ENCODE measurements around the gene UCHL3.
"Not testable (repeated sequence)": the region's sequence is repeated elsewhere in the genome, so short reads cannot be mapped to it uniquely, and the experiment has no call there.

The UCHL3 gene

GRCh38 chr13:75549262-75550158 lies at the start of gene UCHL3:
UCHL3 (plus strand) TSS chr13:75549791; CDS start chr13:75549821, 30 bp downstream.
- DNase-seq, result peak; percentile 98

- no peak for DNase-seq
Observed at GRCh38 chr13:75505327-75505726, 44.3 kb upstream of the UCHL3 start.

- DNase-seq, result no peak
Observed at GRCh38 chr13:75506018-75506417, 43.6 kb upstream of the UCHL3 start.

GRCh38 chr13:75507027-75508001 lies 42.3 kb upstream of the UCHL3 start:
- no peak for DNase-seq

DNA sequence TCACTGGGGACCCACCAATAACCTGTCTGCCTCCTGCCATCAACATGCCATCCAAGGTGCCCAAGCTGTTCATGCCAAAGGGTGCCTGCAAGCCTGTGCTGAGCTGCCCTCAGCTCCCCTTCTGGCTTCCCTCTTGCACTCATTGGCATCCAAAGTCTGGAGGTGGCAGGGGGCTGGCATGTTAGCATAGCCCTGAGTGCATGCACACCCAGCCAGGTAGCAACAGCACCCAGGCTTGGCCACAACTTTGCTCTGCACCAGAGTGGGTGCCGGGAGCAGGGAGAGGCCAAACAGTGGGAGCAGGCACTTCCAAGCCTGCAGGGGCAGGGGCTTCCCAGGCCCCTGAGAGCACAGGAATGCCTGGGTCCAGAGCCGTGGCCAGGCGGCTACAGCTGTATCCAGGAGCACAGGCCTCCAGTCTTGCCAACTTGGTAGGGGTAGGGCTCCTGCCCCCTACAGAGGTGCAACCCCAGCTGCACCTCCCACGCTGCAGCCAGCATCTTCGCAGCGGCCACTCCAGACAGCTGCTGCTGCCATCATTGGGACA lies 41.5 kb upstream of the UCHL3 start:
- DNase-seq, result no peak

- DNase-seq, result no peak
Observed at GRCh38 chr13:75511051-75511625, 38.5 kb upstream of the UCHL3 start.

DNA sequence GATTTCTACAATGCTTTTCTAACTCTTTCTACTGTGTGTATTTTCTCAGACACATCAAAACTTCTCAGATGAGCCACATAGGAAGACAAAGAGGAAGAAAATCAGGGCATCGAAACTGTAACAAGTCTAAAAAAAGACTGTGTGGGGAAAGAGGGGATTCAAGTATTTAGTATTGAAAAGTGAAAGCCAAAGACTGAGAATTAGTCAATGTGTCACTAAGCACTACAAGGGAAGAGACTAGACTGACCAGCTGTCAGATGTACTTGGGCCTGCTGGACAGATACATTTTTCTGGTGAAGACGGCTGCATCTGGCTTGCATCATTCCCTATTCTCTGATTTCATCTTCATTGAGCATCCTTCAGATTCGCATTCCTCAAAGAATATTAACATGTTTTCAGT lies 37.3 kb upstream of the UCHL3 start:
- no peak for DNase-seq

DNA sequence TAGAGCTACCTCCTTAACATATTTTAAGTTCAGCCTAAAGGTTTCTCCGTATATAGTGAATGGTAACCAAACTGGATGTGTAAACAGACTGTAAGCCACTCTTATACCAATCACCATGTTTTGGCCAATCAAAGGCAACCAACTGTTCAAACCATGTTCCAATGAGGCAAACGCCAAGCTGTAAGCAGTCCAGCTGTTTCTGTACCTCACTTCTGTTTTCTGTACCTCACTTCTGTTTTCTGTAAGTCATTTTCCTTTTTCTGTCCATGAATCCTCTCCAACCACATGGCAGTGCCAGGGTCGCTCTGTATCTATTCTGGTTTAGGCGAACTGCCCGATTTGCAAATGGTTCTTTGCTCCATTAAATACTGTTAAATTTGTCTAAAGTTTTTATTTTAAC lies 36.3 kb upstream of the UCHL3 start:
- DNase-seq, result no peak

DNA sequence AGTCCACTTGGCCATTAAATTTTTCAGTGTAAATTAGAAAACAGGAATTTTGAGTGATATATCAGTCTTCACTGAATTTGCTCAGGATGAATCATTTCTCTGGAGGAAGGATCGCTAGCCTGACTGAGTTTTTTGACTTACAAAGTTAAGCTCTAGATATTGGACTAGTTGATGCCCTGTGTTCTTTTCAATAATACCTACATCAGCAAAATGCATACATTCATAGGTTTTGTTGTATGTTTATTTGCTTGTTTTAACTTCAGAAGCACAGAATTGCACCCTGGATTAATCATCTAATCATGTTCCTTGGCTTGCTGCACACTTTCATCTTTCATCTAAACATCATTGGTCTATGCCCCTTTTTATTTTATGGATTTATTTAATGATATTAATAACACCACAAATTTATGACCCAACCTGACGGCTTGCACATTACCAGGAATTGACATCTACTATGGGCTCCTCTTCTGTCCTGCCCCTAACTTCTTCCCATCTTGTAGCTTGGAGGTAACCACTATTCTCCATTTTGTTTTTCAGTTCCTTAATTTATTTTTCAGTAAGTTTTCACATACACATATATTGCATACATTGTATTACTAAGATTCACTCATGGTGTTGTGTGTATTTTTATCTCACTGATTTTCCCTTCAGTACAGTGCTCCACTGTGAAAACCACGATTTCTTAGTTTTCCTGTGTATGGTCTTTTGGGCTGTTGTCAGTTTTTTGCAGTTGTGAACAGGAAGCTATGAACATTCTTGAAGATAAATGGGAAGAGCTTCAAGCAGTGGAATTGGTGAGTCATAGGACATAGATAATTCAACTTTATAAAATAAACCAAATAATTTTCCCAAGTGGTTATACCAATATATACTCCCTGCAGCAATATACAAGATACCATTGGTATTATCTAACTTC lies 35.3 kb upstream of the UCHL3 start:
- no peak for DNase-seq

DNA sequence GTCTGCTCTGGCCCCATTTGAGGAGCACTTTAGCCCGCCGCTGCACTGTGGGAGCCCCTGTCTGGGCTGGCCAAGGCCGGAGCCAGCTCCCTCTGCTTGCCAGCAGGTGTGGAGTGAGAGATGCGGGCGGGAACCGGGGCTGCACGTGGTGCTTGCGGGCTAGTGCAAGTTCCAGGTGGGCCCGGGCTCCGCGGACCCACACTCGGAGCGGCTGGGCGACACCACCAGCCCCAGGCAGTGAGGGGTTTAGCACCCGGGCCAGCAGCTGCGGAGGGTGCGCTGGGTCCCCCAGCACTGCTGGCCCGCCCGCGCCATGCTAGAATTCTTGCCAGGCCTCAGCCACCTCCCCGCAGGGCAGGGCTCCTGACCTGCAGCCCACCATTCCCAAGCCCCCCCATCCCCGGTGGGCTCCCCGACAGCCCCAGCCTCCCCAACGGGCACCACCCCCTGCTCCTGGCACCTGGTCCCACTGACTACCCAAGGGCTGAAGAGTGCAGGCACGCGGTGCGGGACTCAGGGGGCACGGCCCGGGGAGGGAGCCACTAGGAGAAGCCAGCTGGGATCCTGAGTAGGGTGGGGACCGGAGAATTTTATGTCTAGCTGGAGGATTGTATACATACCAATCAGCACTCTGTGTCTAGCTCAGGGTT lies 31.0 kb upstream of the UCHL3 start:
- no peak for DNase-seq

GRCh38 chr13:75521956-75522355 lies 27.6 kb upstream of the UCHL3 start:
- no peak for DNase-seq

GRCh38 chr13:75530549-75530961 lies 19.0 kb upstream of the UCHL3 start:
- no peak for DNase-seq

- no peak for DNase-seq
Observed at GRCh38 chr13:75533861-75534260, 15.7 kb upstream of the UCHL3 start.

DNA sequence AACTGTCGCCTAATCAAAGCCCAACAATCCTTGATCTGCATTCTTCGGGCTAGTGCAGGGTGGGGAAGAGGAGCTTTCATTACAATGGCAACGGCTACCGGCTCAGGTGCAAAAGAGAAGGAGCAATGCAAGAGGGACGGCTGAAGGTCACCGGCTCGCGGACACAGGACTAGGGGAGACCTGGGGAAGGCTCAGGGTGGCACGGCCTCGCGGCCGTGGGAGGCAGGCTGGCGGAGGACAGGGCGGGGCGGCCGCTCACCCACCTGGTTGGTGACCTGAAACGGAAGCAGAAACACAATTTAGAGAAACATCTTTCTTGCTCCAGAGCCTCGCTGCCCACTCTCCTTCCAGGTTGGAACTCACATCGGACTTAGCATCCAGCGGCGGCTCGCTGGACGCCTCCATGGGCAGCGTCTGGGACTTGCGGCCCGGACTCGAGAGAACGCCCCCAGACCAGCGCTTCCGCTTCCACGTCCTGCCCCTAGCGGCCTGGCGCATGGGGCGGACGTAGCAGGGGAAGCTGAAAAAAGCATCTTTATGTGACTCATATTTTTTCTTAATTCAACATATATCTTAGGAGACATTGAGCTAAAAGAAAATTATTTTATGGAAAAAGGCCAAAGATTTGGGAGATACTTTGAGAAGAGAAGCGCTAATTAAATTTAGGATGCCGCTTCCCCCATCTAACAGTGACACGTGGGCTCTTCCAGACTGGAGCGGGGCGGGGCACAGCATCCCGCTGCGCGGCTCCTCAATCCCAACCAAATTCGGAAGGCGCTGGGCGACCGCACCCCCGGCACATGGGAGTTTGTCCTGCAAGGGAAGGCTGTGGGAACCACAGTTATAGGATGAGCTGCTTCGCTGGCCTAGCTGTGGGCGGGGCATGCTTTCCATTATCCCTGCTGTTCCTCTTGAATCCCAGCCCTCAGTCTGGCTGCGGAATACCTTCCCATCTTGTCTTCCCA lies 11.9 kb upstream of the UCHL3 start, which contains the start of gene COMMD6:
Gene COMMD6, minus strand, starts transcription at position 441 of the 965 bp plus-strand sequence. Its CDS starts 36 bp downstream, at position 405.
- peak; percentile 73 for DNase-seq

GRCh38 chr13:75541287-75541686 lies 8.3 kb upstream of the UCHL3 start:
- no peak for DNase-seq

DNA sequence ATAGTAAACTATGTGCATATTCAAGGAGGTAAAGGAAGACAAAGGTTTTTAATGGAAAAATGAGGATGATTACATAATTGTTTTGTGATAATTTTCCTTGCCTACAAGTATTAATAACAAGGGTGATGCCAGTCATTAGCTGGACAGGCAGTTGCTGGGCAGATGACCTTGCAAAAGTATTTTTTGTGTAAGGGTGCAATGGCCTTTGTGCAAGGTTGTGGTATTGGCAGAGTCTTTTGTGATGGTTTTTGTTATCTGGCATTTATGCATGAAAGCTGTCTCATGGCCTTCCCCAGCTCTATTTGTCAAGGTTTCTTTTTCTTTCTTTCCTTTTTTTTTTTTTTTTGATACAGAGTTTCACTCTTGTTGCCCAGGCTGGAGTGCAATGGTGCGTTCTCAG lies 7.6 kb upstream of the UCHL3 start:
- DNase-seq, result no peak

DNA sequence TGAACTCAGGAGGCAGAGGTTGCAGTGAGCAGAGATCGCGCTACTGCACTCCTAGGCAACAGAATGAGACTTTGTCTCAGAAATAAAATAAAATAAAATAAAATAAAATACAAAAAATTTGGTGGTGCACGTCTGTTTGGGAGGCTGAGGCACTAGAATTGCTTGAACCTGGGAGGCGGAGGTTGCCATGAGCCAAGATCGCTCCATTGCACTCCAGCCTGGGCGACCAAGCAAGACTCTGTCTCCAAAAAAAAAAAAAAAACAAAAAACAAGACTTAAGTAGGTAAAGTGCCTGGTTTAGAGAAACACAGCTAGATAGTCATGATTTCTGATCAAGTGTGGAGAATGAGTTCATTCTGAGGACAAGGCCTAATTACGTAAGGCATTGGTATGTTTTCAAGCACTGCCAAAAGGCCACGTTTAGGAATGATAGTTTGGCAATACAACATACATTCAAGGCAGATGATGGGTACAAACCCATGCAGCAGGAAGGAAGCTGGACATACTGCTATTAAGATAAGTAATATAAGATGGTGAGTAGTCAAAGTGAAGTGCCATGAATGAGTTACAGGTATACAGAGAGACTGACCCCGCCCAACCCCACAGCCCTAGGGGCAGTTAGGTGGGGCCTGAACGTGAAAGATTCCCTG lies 4.8 kb upstream of the UCHL3 start:
- no peak for DNase-seq

- not testable (repeated sequence) for DNase-seq
Observed at GRCh38 chr13:75545386-75545785, 4.2 kb upstream of the UCHL3 start.

GRCh38 chr13:75547917-75548316 lies 1.7 kb upstream of the UCHL3 start:
- no peak for DNase-seq
